ENCODE results near the gene CAMTA1.

Gene CAMTA1

GRCh38 chr1:6985549-6986276 lies 200.5 kb downstream of the CAMTA1 start:
- DNase-seq, result no peak

GRCh38 chr1:6986281-6986680 lies 201.0 kb downstream of the CAMTA1 start:
- no peak for DNase-seq

- no peak for DNase-seq
These were observed 202.7 kb downstream of the CAMTA1 start for GRCh38 chr1:6987940-6988339.

- no peak for DNase-seq
These were observed 203.5 kb downstream of the CAMTA1 start for GRCh38 chr1:6988796-6989195.

- DNase-seq, result no peak
These were observed 204.2 kb downstream of the CAMTA1 start for GRCh38 chr1:6989212-6990159.

GRCh38 chr1:6991266-6991665 lies 206.0 kb downstream of the CAMTA1 start:
- no peak for DNase-seq

- no peak for DNase-seq
These were observed 210.5 kb downstream of the CAMTA1 start for GRCh38 chr1:6995789-6996188.

GRCh38 chr1:6996371-6996770 lies 211.1 kb downstream of the CAMTA1 start:
- no peak for DNase-seq

GRCh38 chr1:6996866-6997265 lies 211.6 kb downstream of the CAMTA1 start:
- DNase-seq, result no peak

- DNase-seq, result peak in 1 of 2 experiments; percentile 37
These were observed 213.0 kb downstream of the CAMTA1 start for GRCh38 chr1:6998267-6998666.

GRCh38 chr1:6999826-7000225 lies 214.6 kb downstream of the CAMTA1 start:
- no peak for DNase-seq

GRCh38 chr1:7000720-7001119 lies 215.5 kb downstream of the CAMTA1 start:
- DNase-seq, result no peak

GRCh38 chr1:7002728-7003127 lies 217.5 kb downstream of the CAMTA1 start:
- no peak for DNase-seq

- no peak for DNase-seq
These were observed 218.4 kb downstream of the CAMTA1 start for GRCh38 chr1:7003676-7004075.

- DNase-seq, result no peak
These were observed 218.9 kb downstream of the CAMTA1 start for GRCh38 chr1:7004181-7004580.

GRCh38 chr1:7005762-7006161 lies 220.5 kb downstream of the CAMTA1 start:
- no peak for DNase-seq

GRCh38 chr1:7006996-7007871 lies 222.0 kb downstream of the CAMTA1 start:
- DNase-seq, result no peak

- DNase-seq, result no peak
These were observed 222.6 kb downstream of the CAMTA1 start for GRCh38 chr1:7007902-7008301.

- no peak for DNase-seq
These were observed 223.1 kb downstream of the CAMTA1 start for GRCh38 chr1:7008331-7008730.

GRCh38 chr1:7008975-7009740 lies 223.9 kb downstream of the CAMTA1 start:
- DNase-seq, result no peak

GRCh38 chr1:7009741-7010525 lies 224.7 kb downstream of the CAMTA1 start:
- no peak for DNase-seq
